NCI-H187 (cell line): ENCODE measurements around the gene ZAR1L.

ENCODE experiments used
- DNase-seq, 2 experiments: peaks; one replicate each; lab custom pipeline; 2025; lab: John Stamatoyannopoulos, UW

The ZAR1L gene

GRCh38 chr13:32254916-32255723 is 60.0 kb downstream of the ZAR1L start:
- DNase-seq = no peak

DNA sequence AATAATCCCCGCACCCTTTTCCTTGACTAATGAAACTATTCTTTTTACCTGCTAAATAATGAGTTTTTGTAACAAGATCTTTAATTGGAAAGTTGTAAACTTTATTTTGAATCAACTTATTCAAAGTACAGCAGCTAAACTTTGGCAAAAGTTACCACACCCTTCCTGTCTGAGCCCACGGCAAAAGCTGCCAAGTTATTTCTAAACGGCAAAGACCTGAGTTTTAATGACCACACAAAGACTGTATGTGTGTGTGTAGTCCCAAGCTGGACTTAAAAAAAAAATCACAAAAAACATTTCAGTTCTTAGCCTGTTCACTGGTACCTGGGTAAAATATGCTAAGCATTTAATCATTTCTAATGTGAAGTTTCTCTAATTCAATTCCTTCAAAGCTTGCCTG is 60.7 kb downstream of the ZAR1L start:
- no peak for DNase-seq

DNA sequence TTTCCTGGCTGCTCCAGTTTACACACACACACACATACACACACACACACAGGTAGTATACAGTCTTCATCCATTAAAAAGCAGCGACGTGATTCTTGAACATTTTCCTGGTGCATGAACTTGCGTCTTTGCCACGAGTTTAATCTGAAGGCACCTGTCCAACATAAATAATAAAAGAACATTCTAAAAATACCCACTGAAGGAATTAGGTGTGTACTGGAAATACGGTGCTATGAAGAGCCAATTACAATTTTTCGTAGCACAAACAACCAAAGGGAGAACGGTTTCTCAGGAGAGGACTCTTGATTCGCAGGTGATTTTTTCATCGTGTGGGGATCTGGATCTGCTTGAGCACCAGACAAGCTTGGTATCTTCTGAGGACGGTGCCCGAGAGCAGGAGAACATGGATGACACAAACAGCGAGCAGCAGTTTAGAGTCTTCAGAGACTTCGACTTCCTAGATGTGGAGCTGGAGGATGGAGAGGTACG is 61.2 kb downstream of the ZAR1L start:
- DNase-seq = no peak
